T-cell (primary cell): ENCODE results near the gene SYNPO. TPM values are rescaled to one million over a fixed set of nuclear protein-coding genes. Genes with fewer than 3 reads are reported as not detected.

Experiments used
- ATAC-seq, 4 experiments: fragments of 200-7000 bp in 3 of 4; fragments of 150-1000 bp in 1 of 4; cut with Tn5 transposase; replicated peaks in 1 of 4; 1 replicate in 3 of 4; 2 replicates in 1 of 4; pipeline ENCODE4 v1.10.0; 2021; ENCODE audit warnings: moderate library complexity in 3 of 4, mild to moderate bottlenecking in 2 of 4, moderate number of reproducible peaks in 1 of 4
- CTCF ChIA-PET, 2 donors: fragments of 300-600 bp; sonication (Branson Sonifier 250); formaldehyde crosslinking; loops; one replicate each; lab custom pipeline; 2022; ENCODE audit warnings: antibody characterized with exemption in 2 of 2; lab: Charles Lee
- POLR2A ChIA-PET, 2 donors: fragments of 300-600 bp; sonication (Branson Sonifier 250); formaldehyde crosslinking; loops; one replicate each; lab custom pipeline; 2022; ENCODE audit warnings: antibody characterized with exemption in 2 of 2; lab: Charles Lee
- DNase-seq, 35 experiments: peaks; one replicate each; pipeline versions ENCODE4 v3.0.0 to v3.0.0-alpha.2; 2013 to 2023
- H3K27ac ChIP-seq: one replicate; pipeline ENCODE4 v1.5.1; 2013; ENCODE audit warnings: low read length
- H3K27me3 ChIP-seq, 2 experiments: replicated peaks in 1 of 2; 1 replicate in 1 of 2; 2 replicates in 1 of 2; pipeline versions ENCODE4 v1.6.1 to v1.7.0; 2013; ENCODE audit warnings: low read length in 1 of 2, mixed read lengths in 1 of 2; ENCODE audit not compliant: control insufficient read depth in 2 of 2, insufficient read depth in 2 of 2; ENCODE audit errors: extremely low read depth in 1 of 2
- H3K36me3 ChIP-seq, 2 donors: 1 replicate in 1 of 2; 2 replicates in 1 of 2; pipeline versions ENCODE4 v1.6.1 to v1.7.0; 2013; ENCODE audit warnings: low read length in 1 of 2; ENCODE audit not compliant: control insufficient read depth in 2 of 2, insufficient read depth in 1 of 2; ENCODE audit errors: extremely low read depth in 1 of 2
- H3K4me1 ChIP-seq, 2 experiments: 1 replicate in 1 of 2; 2 replicates in 1 of 2; pipeline versions ENCODE4 v1.6.1 to v1.7.0; 2013; ENCODE audit warnings: low read length in 2 of 2, mixed read lengths in 1 of 2; ENCODE audit not compliant: insufficient read depth in 2 of 2, control insufficient read depth in 1 of 2; ENCODE audit errors: extremely low read depth in 1 of 2
- H3K4me3 ChIP-seq, 2 donors: 1 replicate in 1 of 2; 2 replicates in 1 of 2; pipeline versions ENCODE4 v1.5.1 to v1.7.0; 2013; ENCODE audit warnings: mild to moderate bottlenecking in 2 of 2, low read length in 1 of 2, moderate library complexity in 1 of 2; ENCODE audit not compliant: control insufficient read depth in 1 of 2; ENCODE audit errors: extremely low read depth in 1 of 2
- H3K9me3 ChIP-seq: 2 replicates; pipeline ENCODE4 v1.7.0; 2013
- H3K27ac Mint-ChIP-seq, 2 donors: one replicate each; pipeline ENCODE4 v1.8.0; 2020 to 2021; ENCODE audit warnings: mild to moderate bottlenecking in 2 of 2, mixed read lengths in 2 of 2
- H3K27me3 Mint-ChIP-seq, 2 donors: one replicate each; pipeline ENCODE4 v1.8.0; 2021 to 2022; ENCODE audit warnings: mixed read lengths in 2 of 2
- H3K36me3 Mint-ChIP-seq: one replicate; pipeline ENCODE4 v1.8.0; 2021; ENCODE audit warnings: mixed read lengths
- H3K4me1 Mint-ChIP-seq, 3 donors: one replicate each; pipeline ENCODE4 v1.8.0; 2020 to 2022; ENCODE audit warnings: mixed read lengths in 3 of 3, mild to moderate bottlenecking in 1 of 3
- H3K4me3 Mint-ChIP-seq, 3 donors: one replicate each; pipeline ENCODE4 v1.8.0; 2020 to 2022; ENCODE audit warnings: mild to moderate bottlenecking in 3 of 3, mixed read lengths in 3 of 3, moderate library complexity in 3 of 3
- H3K9me3 Mint-ChIP-seq, 3 donors: one replicate each; pipeline ENCODE4 v1.8.0; 2020 to 2022; ENCODE audit warnings: mixed read lengths in 3 of 3
- WGBS: methylation state at CpG from one replicate; pipeline ENCODE4 v1.1.5; 2013; ENCODE audit warnings: missing lambda C conversion rate; ENCODE audit not compliant: insufficient coverage; 5-methylcytosine and 5-hydroxymethylcytosine counted together
- total RNA-seq, 35 experiments: library from RNA in 6 of 35; stranded (reverse) in 6 of 35; fragments of 120-200 nt in 1 of 35; gene quantifications; one replicate each; pipeline versions ENCODE4 v1.2.1 to v1.2.4 and lab custom pipeline; 2013 to 2026

SYNPO gene
- total RNA-seq, 5 donors from 2014 or later (not counting 1 experiment from before 2014, with no cell fraction given): 0.09 to 1.9 (median 1.0) TPM

DNA sequence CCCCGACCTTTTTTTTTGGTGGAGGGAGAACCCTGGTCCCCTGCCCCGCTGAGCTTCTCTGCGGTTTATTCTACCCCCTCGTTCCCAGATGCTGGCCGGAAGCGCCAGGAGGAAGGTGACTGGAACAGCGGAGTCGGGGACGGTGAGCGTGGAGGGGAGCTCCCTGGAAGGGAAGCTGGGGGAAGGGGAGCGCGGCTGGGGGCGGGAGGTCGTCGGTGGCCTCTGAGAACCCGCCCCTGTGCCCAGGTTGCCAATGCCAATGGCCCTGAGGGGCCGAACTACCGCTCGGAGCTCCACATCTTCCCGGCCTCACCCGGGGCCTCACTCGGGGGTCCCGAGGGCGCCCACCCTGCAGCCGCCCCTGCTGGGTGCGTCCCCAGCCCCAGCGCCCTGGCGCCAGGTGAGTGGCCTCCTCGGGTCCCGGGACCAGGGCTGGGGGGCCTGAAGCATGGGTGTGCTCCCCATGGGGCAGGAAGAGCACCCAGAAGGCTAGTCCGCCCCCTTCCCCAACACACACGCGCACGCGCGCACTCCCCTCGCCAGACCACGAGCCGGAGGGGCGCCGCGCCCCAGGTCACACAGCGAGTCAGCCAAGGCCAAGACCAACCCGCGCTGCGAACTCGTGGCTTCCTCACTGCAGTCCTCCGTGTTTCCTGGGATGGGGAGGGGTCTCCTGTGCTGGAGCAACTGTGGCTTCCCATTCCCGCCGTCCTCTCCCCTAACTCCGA is 31.2 kb downstream of the SYNPO start:
- CTCF ChIA-PET: interaction anchor here in 1 of 2 donors (1.0 kb wide), 1 partner anchor 175 kb away, joined by 3 read pairs; the partner anchor contains the start of gene IRGM
- peaks cover 0 to 17% (median 12%) of the 10 kb centered on the region in 3 donors for H3K4me1 Mint-ChIP-seq
- peaks cover 0 to 47% of the 10 kb centered on the region in 2 experiments for H3K27me3 ChIP-seq
- no peak overlapping the region for H3K27ac Mint-ChIP-seq
- H3K27me3 Mint-ChIP-seq: peaks cover 12 to 24% of the 10 kb centered on the region in 2 donors
- POLR2A ChIA-PET: interaction anchor here in 1 of 2 donors (0.6 to 0.7 kb wide), 2 partner anchors 27 to 410 kb away, joined by 3 to 5 read pairs; no protein-coding TSS in a partner anchor
- ATAC-seq (peak; percentile 48 to 65 (median 58)), DNase-seq (peak in 5 of 35 experiments; percentile 11 to 22 (median 18))
- peak overlapping the region; percentile 76 to 77 (median 76) for H3K4me3 Mint-ChIP-seq
- H3K4me3 ChIP-seq: peak overlapping the region; percentile 49 to 72
- 5% methylated on average over 34 of the region's 51 CpGs for WGBS
- no peak overlapping the region for H3K27ac ChIP-seq
- no peaks in the 10 kb centered on the region for H3K9me3 ChIP-seq
- no peaks in the 10 kb centered on the region for H3K36me3 Mint-ChIP-seq
- peaks cover 0 to 19% of the 10 kb centered on the region in 2 experiments for H3K4me1 ChIP-seq
- no peaks in the 10 kb centered on the region for H3K9me3 Mint-ChIP-seq
- no peaks in the 10 kb centered on the region for H3K36me3 ChIP-seq

DNA sequence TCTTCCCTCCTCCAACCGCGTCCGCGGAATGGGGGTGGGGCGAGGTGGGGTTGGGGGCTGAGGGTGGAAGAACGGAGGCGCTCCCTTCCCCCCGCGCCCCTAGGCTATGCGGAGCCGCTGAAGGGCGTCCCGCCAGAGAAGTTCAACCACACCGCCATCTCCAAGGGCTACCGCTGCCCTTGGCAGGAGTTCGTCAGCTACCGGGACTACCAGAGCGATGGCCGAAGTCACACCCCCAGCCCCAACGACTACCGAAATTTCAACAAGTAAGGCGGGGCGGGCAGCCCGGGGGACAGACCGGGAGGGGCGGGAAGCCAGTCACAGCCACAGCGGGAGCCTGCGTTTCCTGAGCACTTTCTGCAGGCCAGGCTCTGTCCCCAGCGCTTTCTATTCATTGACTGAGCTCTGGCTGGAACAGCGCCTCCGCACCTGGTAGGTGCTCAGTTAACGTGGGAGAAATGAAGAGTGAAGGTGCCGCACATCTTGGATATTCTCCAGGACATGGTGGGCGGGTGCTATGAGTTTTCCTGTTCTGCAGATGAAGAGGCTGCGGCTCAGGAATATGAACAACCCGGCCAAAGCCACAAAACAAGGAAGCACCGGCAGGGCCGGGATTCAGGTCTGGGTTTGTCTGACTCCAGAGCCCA is 31.9 kb downstream of the SYNPO start:
- H3K36me3 Mint-ChIP-seq: no peaks in the 10 kb centered on the region
- no peaks in the 10 kb centered on the region for H3K36me3 ChIP-seq
- H3K9me3 ChIP-seq: no peaks in the 10 kb centered on the region
- no peak overlapping the region for H3K27ac Mint-ChIP-seq
- H3K27me3 Mint-ChIP-seq: peaks cover 12 to 24% of the 10 kb centered on the region in 2 donors
- peaks cover 0 to 44% of the 10 kb centered on the region in 2 experiments for H3K27me3 ChIP-seq
- ATAC-seq: peak; percentile 67 to 80 (median 75)
- no peak overlapping the region for H3K27ac ChIP-seq
- 10% methylated on average over 31 of the region's 38 CpGs for WGBS
- H3K4me3 ChIP-seq: peak overlapping the region; percentile 49 to 72
- CTCF ChIA-PET: no interaction called here
- peaks cover 0 to 19% of the 10 kb centered on the region in 2 experiments for H3K4me1 ChIP-seq
- H3K4me1 Mint-ChIP-seq: peaks cover 0 to 17% (median 12%) of the 10 kb centered on the region in 3 donors
- peak overlapping the region; percentile 76 to 77 (median 76) for H3K4me3 Mint-ChIP-seq
- POLR2A ChIA-PET: interaction anchor here in 1 of 2 donors (0.6 kb wide), 1 partner anchor 14 kb away, joined by 3 read pairs; no protein-coding TSS in a partner anchor
- no peaks in the 10 kb centered on the region for H3K9me3 Mint-ChIP-seq
- DNase-seq: peak in 13 of 35 experiments; percentile 9 to 35 (median 18)

DNA sequence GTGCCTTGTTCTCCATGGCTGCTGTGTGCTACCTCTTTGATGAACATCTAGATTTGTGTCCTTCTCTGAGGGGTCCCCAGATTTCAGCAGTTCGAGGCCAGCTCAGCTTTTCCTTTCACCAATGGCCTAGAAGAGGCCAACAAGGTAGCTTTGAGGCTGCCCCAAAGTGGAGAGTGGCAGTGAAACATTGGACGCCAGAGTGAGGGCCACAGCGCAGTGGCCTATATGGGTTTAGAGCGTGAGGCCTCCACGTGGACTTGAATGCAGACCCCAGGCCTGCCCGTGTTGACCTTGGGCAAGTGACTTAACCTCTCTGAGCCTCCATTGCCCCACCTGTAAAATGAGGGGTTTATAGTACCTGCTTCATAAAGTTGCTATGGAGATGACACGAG is 32.4 kb downstream of the SYNPO start:
- ChIA-PET CTCF (no interaction called here), POLR2A (interaction anchor here in 1 of 2 donors (0.6 kb wide), 1 partner anchor 15 kb away, joined by 3 read pairs; no protein-coding TSS in a partner anchor)
- Mint-ChIP-seq H3K9me3 (no peaks in the 10 kb centered on the region), H3K4me1 (peaks cover 0 to 17% (median 12%) of the 10 kb centered on the region in 3 donors), H3K4me3 (peak overlapping the region in 2 of 3 donors; percentile 76 to 77), H3K27me3 (peaks cover 12 to 24% of the 10 kb centered on the region in 2 donors), H3K36me3 (no peaks in the 10 kb centered on the region), H3K27ac (no peak overlapping the region)
- Histone ChIP-seq H3K4me3 (no peak overlapping the region), H3K36me3 (no peaks in the 10 kb centered on the region), H3K27me3 (peaks cover 0 to 44% of the 10 kb centered on the region in 2 experiments), H3K4me1 (peaks cover 0 to 19% of the 10 kb centered on the region in 2 experiments), H3K9me3 (no peaks in the 10 kb centered on the region), H3K27ac (no peak overlapping the region)
- WGBS: 29% methylated on average over 1 of the region's 7 CpGs
- DNase-seq (no peak), ATAC-seq (no peak)

DNA sequence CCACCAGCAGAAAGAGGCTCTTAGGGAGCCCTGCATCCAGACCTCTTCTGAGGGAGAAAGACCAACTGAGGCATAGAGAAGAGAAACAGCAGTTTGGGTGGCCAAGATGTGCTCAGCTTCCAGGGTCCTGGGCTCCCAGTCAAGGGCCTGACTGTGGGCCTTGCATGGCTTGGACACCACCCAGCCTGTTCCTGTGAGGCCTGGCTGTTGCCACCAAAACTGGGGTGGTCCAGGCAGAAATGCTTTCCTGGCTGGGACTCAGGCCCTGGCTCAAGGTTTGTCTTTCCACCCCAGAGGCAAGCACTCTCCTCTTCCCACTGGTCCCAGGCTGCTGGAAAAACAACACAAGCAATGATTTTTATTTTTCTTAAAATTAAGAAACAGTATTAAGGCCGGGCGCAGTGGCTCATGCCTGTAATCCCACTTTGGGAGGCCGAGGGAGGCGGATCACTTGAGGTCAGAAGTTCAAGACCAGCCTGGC is 33.9 kb downstream of the SYNPO start:
- H3K27me3 ChIP-seq: peaks cover 0 to 37% of the 10 kb centered on the region in 2 experiments
- H3K27ac ChIP-seq: no peak overlapping the region
- WGBS: 79% methylated on average over 3 of the region's 4 CpGs
- Mint-ChIP-seq H3K36me3 (peaks cover 2% of the 10 kb centered on the region), H3K27ac (no peak overlapping the region), H3K27me3 (peaks cover 12 to 24% of the 10 kb centered on the region in 2 donors), H3K9me3 (no peaks in the 10 kb centered on the region), H3K4me1 (peaks cover 0 to 17% (median 12%) of the 10 kb centered on the region in 3 donors), H3K4me3 (no peak overlapping the region)
- no peak for ATAC-seq
- POLR2A ChIA-PET: no interaction called here
- no peaks in the 10 kb centered on the region for H3K9me3 ChIP-seq
- DNase-seq: no peak
- CTCF ChIA-PET: no interaction called here
- peaks cover 0 to 19% of the 10 kb centered on the region in 2 experiments for H3K4me1 ChIP-seq
- no peak overlapping the region for H3K4me3 ChIP-seq
- no peaks in the 10 kb centered on the region for H3K36me3 ChIP-seq

DNA sequence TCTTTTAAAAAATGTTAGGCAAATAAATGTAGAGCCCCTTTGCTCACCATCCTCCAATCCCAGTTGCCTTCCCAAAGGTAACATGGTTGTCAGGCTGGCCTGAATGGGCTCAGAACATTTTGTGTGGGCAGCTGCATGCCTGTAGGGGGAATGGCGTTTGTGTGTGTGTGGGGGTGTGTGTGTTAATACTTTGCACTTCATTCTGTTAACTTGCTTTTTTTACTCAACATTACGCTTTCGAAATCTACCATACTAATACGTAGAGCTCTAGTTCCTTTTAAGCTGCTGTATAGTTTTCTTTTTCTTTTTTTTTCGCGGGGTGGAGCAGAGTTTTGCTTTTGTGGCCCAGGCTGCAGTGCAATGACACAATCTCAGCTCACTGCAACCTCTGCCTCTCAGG is 34.6 kb downstream of the SYNPO start:
- no peak overlapping the region for H3K27ac Mint-ChIP-seq
- peaks cover 2% of the 10 kb centered on the region for H3K36me3 Mint-ChIP-seq
- peaks cover 0 to 19% of the 10 kb centered on the region in 2 experiments for H3K4me1 ChIP-seq
- no CpG with 5 or more reads among the region's 6 CpGs for WGBS
- no peak for ATAC-seq
- no peak overlapping the region for H3K27ac ChIP-seq
- POLR2A ChIA-PET: interaction anchor here in 1 of 2 donors (0.8 kb wide), 1 partner anchor 26 kb away, joined by 3 read pairs; the partner anchor contains the start of gene RBM22
- peaks cover 0 to 17% (median 12%) of the 10 kb centered on the region in 3 donors for H3K4me1 Mint-ChIP-seq
- CTCF ChIA-PET: interaction anchor here in 1 of 2 donors (0.6 kb wide), 1 partner anchor 1836 kb away, joined by 3 read pairs; no protein-coding TSS in a partner anchor
- peaks cover 9 to 21% of the 10 kb centered on the region in 2 donors for H3K27me3 Mint-ChIP-seq
- H3K9me3 ChIP-seq: no peaks in the 10 kb centered on the region
- no peak overlapping the region for H3K4me3 ChIP-seq
- peaks cover 0 to 31% of the 10 kb centered on the region in 2 experiments for H3K27me3 ChIP-seq
- no peak for DNase-seq
- no peak overlapping the region for H3K4me3 Mint-ChIP-seq
- H3K36me3 ChIP-seq: no peaks in the 10 kb centered on the region
- no peaks in the 10 kb centered on the region for H3K9me3 Mint-ChIP-seq

DNA sequence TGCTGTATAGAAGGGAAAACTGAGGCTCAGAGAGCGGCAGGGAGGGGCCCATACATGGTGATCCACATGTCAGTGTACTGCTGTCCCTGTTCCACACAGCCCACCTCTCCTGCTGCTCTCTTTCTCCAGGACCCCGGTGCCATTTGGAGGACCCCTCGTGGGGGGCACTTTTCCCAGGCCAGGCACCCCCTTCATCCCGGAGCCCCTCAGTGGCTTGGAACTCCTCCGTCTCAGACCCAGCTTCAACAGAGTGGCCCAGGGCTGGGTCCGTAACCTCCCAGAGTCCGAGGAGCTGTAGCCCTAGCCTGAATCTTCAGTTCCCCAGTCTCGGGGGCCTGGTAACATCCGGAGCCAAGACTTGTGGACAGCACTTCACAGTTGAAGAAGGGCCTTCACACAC is 36.1 kb downstream of the SYNPO start:
- H3K4me3 Mint-ChIP-seq: no peak overlapping the region
- H3K27ac ChIP-seq: no peak overlapping the region
- peaks cover 0 to 7% (median 4%) of the 10 kb centered on the region in 3 donors for H3K4me1 Mint-ChIP-seq
- H3K9me3 ChIP-seq: no peaks in the 10 kb centered on the region
- peaks cover 12% of the 10 kb centered on the region for H3K36me3 Mint-ChIP-seq
- DNase-seq (no peak), ATAC-seq (no peak)
- peaks cover 0 to 17% of the 10 kb centered on the region in 2 experiments for H3K27me3 ChIP-seq
- H3K4me1 ChIP-seq: peaks cover 0 to 14% of the 10 kb centered on the region in 2 experiments
- 93% methylated on average over 7 of the region's 9 CpGs for WGBS
- no peaks in the 10 kb centered on the region for H3K36me3 ChIP-seq
- POLR2A ChIA-PET: no interaction called here
- no peaks in the 10 kb centered on the region for H3K9me3 Mint-ChIP-seq
- H3K27ac Mint-ChIP-seq: no peak overlapping the region
- H3K4me3 ChIP-seq: no peak overlapping the region
- peaks cover 0 to 10% of the 10 kb centered on the region in 2 donors for H3K27me3 Mint-ChIP-seq
- CTCF ChIA-PET: no interaction called here
